A673 (cell line): Measurements from ENCODE around the gene CYP4Z1.
"Not testable (repeated sequence)": the region's sequence is repeated elsewhere in the genome, so short reads cannot be mapped to it uniquely, and the experiment has no call there.

Source experiments
- CTCF ChIP-seq: fragments of 300-800, 200-600 bp; sonication (generic); conservative IDR thresholded peaks from 2 replicates; pipeline ENCODE4 v1.5.1; 2017; ENCODE audit warnings: low read depth, mild to moderate bottlenecking, antibody characterized with exemption, low read length, moderate library complexity, mixed read lengths
- EZH2 ChIP-seq: fragments of 200-600 bp; sonication (generic); IDR thresholded peaks from 2 replicates; pipeline ENCODE4 v1.6.1; 2017; ENCODE audit warnings: borderline replicate concordance, low read depth, mild to moderate bottlenecking, mixed read lengths, antibody characterized with exemption, low read length; ENCODE audit not compliant: poor library complexity, severe bottlenecking

- not testable (repeated sequence) for TF ChIP-seq CTCF, EZH2
These were observed 41.0 kb downstream of the CYP4Z1 start for GRCh38 chr1:47107851-47108574.
